ENCODE measurements around the gene KMT2C.

GRCh38 chr7:152137476-152138025 lies 298.3 kb downstream of the KMT2C start:
- TF ChIP-seq CTCF (IDR thresholded peaks at IDR 0.05 in 4 of 5, conservative IDR thresholded peaks at IDR 0.05 in 1 of 5) (no peak), POLR2A (IDR thresholded peaks at IDR 0.05) (no peak)

All from gastrocnemius medialis (tissue), 4 donors.